ENCODE results near the gene PHOX2A. TPM values are rescaled to one million over a fixed set of nuclear protein-coding genes. Genes with fewer than 3 reads are reported as not detected.

Gene PHOX2A
- total RNA-seq, 4 donors from 2014 or later = not detected

DNA sequence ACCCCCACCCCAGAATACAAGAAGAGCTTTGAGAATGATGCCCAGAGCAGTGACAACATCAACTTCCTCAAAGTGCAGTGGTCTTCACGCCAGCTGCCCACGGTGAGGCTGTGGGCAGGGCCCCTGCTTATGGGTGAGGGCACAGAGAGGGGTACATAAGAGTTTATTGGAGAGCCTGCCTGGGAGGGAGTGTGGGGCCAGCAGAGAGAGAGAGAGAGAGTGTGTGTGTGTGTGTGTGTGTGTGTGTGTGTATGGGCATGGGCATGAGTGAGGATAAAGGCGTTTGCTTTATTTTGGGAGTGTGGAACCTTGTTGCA is 9.5 kb downstream of the PHOX2A start:
- H3K9me3 ChIP-seq = no peaks in the 10 kb centered on the region

DNA sequence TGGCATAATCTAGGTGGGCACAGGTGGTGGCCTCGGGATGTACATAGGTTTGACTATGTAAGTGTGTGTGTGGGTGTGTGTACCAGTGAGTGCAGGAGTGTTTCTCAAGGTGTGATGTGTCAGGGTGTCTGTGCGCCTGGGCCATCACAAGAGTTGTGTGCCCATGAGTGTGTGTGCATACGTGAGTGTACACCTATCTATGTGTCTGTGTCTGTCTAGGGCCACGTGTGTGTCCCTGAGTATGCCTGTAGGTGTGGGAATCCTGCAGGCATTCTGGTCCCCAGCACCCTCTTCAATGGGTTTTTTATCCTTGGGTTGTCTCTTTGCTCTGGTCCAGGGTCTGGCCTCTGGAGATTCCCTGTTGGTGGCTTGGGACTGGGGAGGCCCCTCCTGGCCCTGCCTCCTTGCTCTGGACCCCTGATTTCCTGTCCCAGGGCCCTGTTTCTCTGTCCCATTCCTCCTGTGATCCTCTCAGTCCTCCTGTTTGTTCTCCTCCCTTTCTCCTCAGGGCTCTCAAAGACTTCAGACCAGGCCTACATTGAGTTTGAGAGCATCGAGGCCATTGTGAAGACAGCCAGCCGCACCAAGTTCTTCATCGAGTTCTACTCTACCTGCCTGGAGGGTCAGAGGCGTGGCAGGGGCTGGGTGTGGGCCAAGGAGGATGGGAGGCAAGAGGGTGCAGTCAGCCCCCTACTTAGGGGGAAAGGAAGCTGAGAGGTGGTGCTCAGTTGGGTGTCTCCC is 10.0 kb downstream of the PHOX2A start:
- Histone ChIP-seq H3K27me3 (no peaks in the 10 kb centered on the region), H3K9me3 (no peaks in the 10 kb centered on the region), H3K27ac (no peak overlapping the region), H3K36me3 (no peaks in the 10 kb centered on the region), H3K4me3 (no peak overlapping the region), H3K4me1 (peaks cover 0 to 2% of the 10 kb centered on the region in 2 donors)
- TF ChIP-seq POLR2A (IDR thresholded peaks at IDR 0.05) = no peak
- TF ChIP-seq, protein P1, sequence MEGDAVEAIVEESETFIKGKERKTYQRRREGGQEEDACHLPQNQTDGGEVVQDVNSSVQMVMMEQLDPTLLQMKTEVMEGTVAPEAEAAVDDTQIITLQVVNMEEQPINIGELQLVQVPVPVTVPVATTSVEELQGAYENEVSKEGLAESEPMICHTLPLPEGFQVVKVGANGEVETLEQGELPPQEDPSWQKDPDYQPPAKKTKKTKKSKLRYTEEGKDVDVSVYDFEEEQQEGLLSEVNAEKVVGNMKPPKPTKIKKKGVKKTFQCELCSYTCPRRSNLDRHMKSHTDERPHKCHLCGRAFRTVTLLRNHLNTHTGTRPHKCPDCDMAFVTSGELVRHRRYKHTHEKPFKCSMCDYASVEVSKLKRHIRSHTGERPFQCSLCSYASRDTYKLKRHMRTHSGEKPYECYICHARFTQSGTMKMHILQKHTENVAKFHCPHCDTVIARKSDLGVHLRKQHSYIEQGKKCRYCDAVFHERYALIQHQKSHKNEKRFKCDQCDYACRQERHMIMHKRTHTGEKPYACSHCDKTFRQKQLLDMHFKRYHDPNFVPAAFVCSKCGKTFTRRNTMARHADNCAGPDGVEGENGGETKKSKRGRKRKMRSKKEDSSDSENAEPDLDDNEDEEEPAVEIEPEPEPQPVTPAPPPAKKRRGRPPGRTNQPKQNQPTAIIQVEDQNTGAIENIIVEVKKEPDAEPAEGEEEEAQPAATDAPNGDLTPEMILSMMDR (IDR thresholded peaks at IDR 0.05) = no peak
- no peak for DNase-seq
- intact Hi-C loops (cut with DNase I; ENCODE audit: low total_unique reads) = no loop called here

More for the DNA sequence above, 9.5 kb downstream of the PHOX2A start:
- Histone ChIP-seq H3K27me3 (no peaks in the 10 kb centered on the region), H3K4me1 (peaks cover 0 to 7% of the 10 kb centered on the region in 2 donors), H3K36me3 (no peaks in the 10 kb centered on the region), H3K27ac (no peak overlapping the region), H3K4me3 (no peak overlapping the region)
- DNase-seq = no peak
- intact Hi-C loops (cut with DNase I; ENCODE audit: low total_unique reads) = no loop called here
- TF ChIP-seq, protein P1 (IDR thresholded peaks at IDR 0.05) = no peak
- no peak for TF ChIP-seq POLR2A (IDR thresholded peaks at IDR 0.05)

DNA sequence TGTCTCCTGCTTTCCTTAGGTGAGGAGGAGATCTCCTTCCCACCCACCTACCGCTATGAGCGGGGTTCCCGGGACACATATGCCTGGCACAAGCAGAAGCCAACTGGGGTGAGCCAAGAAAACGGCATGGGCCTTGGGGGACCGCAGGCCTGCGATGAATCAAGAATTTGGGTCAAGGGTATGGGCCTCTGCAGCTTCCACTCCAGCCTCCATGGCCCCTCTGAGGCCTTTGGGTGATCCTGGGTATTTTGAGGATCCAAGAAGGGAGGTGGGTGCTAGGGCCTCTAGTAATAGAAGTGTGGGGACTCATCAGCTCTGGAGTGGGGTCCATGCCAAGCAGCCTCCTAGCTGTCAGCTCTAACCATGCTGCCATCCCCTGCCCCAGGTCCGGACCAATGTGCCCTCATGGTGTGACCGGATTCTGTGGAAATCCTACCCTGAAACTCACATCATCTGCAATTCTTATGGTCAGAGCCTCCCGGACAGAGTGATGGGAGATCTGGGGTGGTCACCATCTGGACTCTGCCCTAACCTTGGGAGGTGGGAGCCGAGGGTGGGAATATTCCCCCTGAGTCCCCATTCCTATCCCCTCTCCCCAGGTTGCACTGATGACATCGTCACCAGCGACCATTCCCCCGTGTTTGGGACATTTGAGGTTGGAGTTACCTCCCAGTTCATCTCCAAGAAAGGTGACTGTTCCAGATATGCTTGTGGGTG is 10.8 kb downstream of the PHOX2A start:
- Histone ChIP-seq H3K9me3 (no peaks in the 10 kb centered on the region), H3K36me3 (no peaks in the 10 kb centered on the region), H3K27me3 (no peaks in the 10 kb centered on the region), H3K27ac (no peak overlapping the region), H3K4me1 (no peaks in the 10 kb centered on the region), H3K4me3 (no peak overlapping the region)
- intact Hi-C loops (cut with DNase I; ENCODE audit: low total_unique reads) = no loop called here
- DNase-seq = no peak
- TF ChIP-seq POLR2A (IDR thresholded peaks at IDR 0.05) = no peak
- TF ChIP-seq, protein P1 (IDR thresholded peaks at IDR 0.05) = no peak

DNA sequence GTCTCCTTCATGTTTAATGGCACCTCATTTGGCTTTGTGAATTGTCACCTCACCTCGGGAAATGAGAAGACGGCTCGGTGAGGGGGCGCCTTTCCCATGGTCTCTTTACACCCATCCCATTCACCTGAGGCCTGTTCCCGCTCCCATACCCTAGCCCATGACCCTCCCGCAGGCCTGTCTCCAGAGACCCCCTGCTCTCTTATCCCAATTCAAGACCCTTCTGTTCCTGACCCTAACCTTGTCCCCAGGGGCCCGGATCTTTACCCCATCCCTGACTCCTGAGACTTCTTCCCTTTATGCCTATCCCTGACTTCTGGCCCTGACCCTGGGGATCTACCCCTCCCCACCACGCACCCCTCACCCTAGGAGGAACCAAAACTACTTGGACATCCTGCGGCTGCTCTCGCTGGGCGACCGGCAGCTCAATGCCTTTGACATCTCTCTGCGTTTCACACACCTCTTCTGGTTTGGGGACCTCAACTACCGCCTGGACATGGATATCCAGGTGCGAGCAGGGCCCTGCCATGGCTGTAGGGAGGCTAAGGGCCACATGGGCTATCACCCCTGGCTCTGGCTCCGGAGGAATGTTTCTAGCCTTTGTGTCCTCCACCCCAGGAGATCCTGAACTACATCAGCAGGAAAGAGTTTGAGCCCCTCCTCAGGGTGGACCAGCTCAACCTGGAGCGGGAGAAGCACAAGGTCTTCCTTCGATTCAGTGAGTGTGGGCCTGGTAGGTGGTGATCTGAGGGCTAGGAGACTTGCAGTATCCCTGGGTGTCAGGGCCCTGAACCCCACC is 11.5 kb downstream of the PHOX2A start:
- intact Hi-C loops (cut with DNase I; ENCODE audit: low total_unique reads) = no loop called here
- TF ChIP-seq, protein P1 (IDR thresholded peaks at IDR 0.05) = no peak
- TF ChIP-seq POLR2A (IDR thresholded peaks at IDR 0.05) = no peak
- no peaks in the 10 kb centered on the region for H3K36me3 ChIP-seq

More for the DNA sequence above, 11.5 kb downstream of the PHOX2A start:
- no peak overlapping the region for H3K27ac ChIP-seq
- H3K4me3 ChIP-seq = no peak overlapping the region
- DNase-seq = no peak
- no peaks in the 10 kb centered on the region for H3K4me1 ChIP-seq
- H3K9me3 ChIP-seq = no peaks in the 10 kb centered on the region
- H3K27me3 ChIP-seq = no peaks in the 10 kb centered on the region

Data from uterus (tissue), 4 donors.